SK-N-MC (cell line): ENCODE results near the gene HSD17B12.

Experiments
- EZH2 ChIP-seq: fragments of 200-600 bp; sonication (generic); IDR thresholded peaks from one replicate; pipeline ENCODE4 v1.6.1; 2017; ENCODE audit warnings: antibody characterized with exemption
- FOXP2 ChIP-seq: optimal IDR thresholded peaks from 2 replicates; pipeline ENCODE3; 2011; ENCODE audit warnings: mild to moderate bottlenecking, moderate library complexity; ENCODE audit not compliant: insufficient read depth; ENCODE audit errors: extremely low read length, control extremely low read depth
- POLR2AphosphoS5 ChIP-seq: IDR thresholded peaks from 2 replicates; pipeline ENCODE4 v1.6.1; 2012; ENCODE audit warnings: mild to moderate bottlenecking, low read depth, low read length, borderline replicate concordance

DNA sequence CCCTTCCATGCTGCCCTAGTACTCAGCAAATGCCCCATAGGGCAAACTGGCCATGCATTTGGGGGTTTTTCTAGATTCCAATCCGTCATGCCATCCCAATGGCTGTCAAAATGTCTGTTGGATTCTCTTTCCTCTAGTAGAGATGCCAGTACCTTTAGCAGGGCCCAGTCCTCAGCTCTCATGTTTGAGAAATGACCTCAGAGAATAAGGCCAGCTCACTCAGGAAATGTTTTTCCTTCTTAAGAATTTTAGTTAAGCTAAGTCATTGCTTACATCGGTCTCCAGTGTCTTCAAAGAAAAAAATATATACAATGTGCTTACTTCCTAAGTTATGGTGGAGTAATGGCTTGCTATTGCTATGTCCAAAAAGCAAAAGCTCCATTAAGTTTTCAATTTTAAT, 186.0 kb downstream of the HSD17B12 start:
- TF ChIP-seq POLR2AphosphoS5 = no peak
- TF ChIP-seq EZH2 = no peak
- TF ChIP-seq FOXP2 = no peak
